HepG2 (cell line): Measurements from ENCODE around the gene RAB17. TPM values are rescaled to one million over a fixed set of nuclear protein-coding genes. Genes with fewer than 3 reads are reported as not detected.

Experiments
- AGO1 ChIP-seq: fragments of 200-400 bp; formaldehyde crosslinking; IDR thresholded peaks from 2 replicates; pipeline ENCODE4 v1.6.1; 2017; ENCODE audit warnings: mild to moderate bottlenecking, low read depth, low read length, moderate library complexity; ENCODE audit not compliant: poor library complexity, severe bottlenecking
- FOXJ3 ChIP-seq: sonication (generic); formaldehyde crosslinking; IDR thresholded peaks from 2 replicates; pipeline ENCODE4 v1.4.0; 2020; ENCODE audit warnings: missing genetic modification reagents, mild to moderate bottlenecking, borderline replicate concordance
- KLF9 ChIP-seq: IDR thresholded peaks from 2 replicates; pipeline ENCODE4 v1.6.1; 2016; ENCODE audit warnings: low read depth
- MTF2 ChIP-seq: sonication (generic); formaldehyde crosslinking; IDR thresholded peaks from 2 replicates; pipeline ENCODE4 v1.5.0; 2020; ENCODE audit warnings: missing genetic modification reagents, borderline replicate concordance
- NR2F1 ChIP-seq, 2 experiments: fragments of 450-650 bp in 1 of 2; formaldehyde crosslinking in 1 of 2; IDR thresholded peaks; 2 replicates each; pipeline versions ENCODE4 v1.5.0 to v1.6.1; 2016 to 2020; ENCODE audit warnings: mild to moderate bottlenecking in 1 of 2, missing compliant biosample characterization in 1 of 2, missing genetic modification reagents in 1 of 2, moderate library complexity in 1 of 2
- XRCC5 ChIP-seq: fragments of 200-400 bp; formaldehyde crosslinking; optimal IDR thresholded peaks from 2 replicates; pipeline ENCODE3; 2017; ENCODE audit warnings: mild to moderate bottlenecking, low read length
- YEATS2 ChIP-seq: sonication (generic); formaldehyde crosslinking; IDR thresholded peaks from 2 replicates; pipeline ENCODE4 v1.4.0; 2020; ENCODE audit warnings: missing genetic modification reagents, borderline replicate concordance
- ZBTB44 ChIP-seq: sonication (generic); formaldehyde crosslinking; IDR thresholded peaks from 2 replicates; pipeline ENCODE4 v1.4.0; 2020; ENCODE audit warnings: missing genetic modification reagents
- ZNF124 ChIP-seq: sonication (generic); formaldehyde crosslinking; IDR thresholded peaks from 2 replicates; pipeline ENCODE4 v1.4.0; 2020; ENCODE audit warnings: missing genetic modification reagents
- ZNF180 ChIP-seq: sonication (generic); formaldehyde crosslinking; IDR thresholded peaks from 2 replicates; pipeline ENCODE4 v1.4.0; 2020; ENCODE audit warnings: low read depth, missing genetic modification reagents, borderline replicate concordance
- ZNF30 ChIP-seq: sonication (generic); formaldehyde crosslinking; IDR thresholded peaks from 2 replicates; pipeline ENCODE4 v1.5.0; 2020; ENCODE audit warnings: mild to moderate bottlenecking, missing genetic modification reagents
- ZNF350 ChIP-seq: sonication (generic); formaldehyde crosslinking; IDR thresholded peaks from 2 replicates; pipeline ENCODE4 v1.4.0; 2020; ENCODE audit warnings: mild to moderate bottlenecking, low read depth, missing genetic modification reagents, borderline replicate concordance
- ZNF572 ChIP-seq: sonication (generic); formaldehyde crosslinking; IDR thresholded peaks from 2 replicates; pipeline ENCODE4 v1.5.1; 2020; ENCODE audit warnings: mild to moderate bottlenecking, missing genetic modification reagents
- ZNF646 ChIP-seq: sonication (generic); formaldehyde crosslinking; IDR thresholded peaks from 2 replicates; pipeline ENCODE4 v1.9.0; 2021; ENCODE audit warnings: mild to moderate bottlenecking, missing genetic modification reagents
- polyA plus RNA-seq, 8 experiments: library from polyadenylated mRNA; depleted of rRNA in 3 of 8; stranded (reverse) in 7 of 8; unstranded in 1 of 8; fragments of >200 nt; fragmentation: Illumina TruSeq in 4 of 8; extraction: Trizol in 4 of 8; gene quantifications; 2 replicates each; pipeline versions ENCODE4 v1.2.1 to v1.2.3, GENCODE V29; 2011 to 2016; ENCODE audit warnings: low read depth in 4 of 8, missing spikeins in 1 of 8, mixed read lengths in 1 of 8; ENCODE audit not compliant: insufficient read depth in 1 of 8
- total RNA-seq, 5 experiments: library from RNA; depleted of rRNA; stranded (reverse); fragments of >200 nt; fragmentation: Illumina TruSeq; extraction: Trizol; gene quantifications; 2 replicates each; pipeline ENCODE4 v1.2.3, GENCODE V29; 2016; ENCODE audit warnings: low read depth in 1 of 5
- TF ChIP-seq, protein P1 (sequence below): sonication (generic); formaldehyde crosslinking; IDR thresholded peaks from 2 replicates; pipeline ENCODE4 v1.4.0; 2020; ENCODE audit warnings: missing genetic modification reagents, borderline replicate concordance

Gene RAB17
- total and polyA plus RNA-seq, 2 of the 13 experiments (the other 11 are each of a cell fraction or from before 2014, with no cell fraction given), result 68.0 to 124 TPM

DNA sequence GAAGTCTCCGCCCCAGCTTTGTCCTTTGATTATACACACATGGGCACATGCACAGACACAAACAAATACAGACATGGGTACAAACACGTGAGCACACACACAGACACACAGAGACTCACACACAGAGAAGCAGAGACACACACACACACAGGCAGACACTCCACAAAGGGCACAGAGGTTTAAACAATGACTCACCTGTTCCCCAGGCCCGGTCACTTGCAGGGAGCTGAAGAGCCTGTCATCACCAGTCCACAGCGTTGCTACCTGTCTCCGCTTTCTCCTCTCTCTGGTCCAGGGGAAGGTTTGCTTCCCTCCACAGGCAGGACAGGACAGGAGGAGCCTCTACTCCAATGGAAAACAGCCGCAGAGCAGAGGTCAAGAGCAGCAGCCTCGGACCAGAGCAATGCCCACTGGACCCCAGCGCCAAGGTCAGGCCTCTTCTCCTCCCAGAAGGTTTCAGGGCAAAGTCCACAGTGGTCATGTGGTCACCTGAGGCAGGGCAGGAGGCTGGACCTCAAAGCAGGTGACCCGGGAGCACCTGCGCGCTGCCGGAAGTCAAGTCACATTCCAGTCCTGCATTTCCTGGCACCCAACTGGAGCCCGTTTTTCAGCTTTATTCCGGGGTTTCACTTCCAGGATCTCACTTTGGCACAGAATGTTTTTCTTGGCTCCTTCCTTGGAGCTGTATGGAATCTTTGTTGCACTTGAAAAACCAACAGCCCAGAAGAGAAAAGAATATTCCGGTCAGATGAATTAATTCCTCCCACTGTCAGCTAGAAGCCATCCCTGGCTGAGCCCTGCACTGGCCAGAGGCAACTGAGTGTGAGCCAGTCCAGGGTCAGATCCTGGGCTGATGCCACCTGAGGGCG is at the start of gene RAB17 (continued):
- TF ChIP-seq NR2F1 (CRISPR knock-in tag; IDR thresholded peaks at IDR 0.05) (peak; percentile 90 to 97), AGO1 (peak; percentile 71), ZNF350 (CRISPR knock-in tag) (peak; percentile 98), ZBTB44 (CRISPR knock-in tag) (no peak), ZNF646 (CRISPR knock-in tag) (peak; percentile 97), MTF2 (CRISPR knock-in tag) (peak; percentile 62), ZNF124 (peak; percentile 66; the same call in 1 of the 2 replicates), FOXJ3 (peak; percentile 52; the same call in 1 of the 2 replicates), XRCC5 (peak; percentile 79), ZNF180 (CRISPR knock-in tag) (no peak), YEATS2 (CRISPR knock-in tag) (peak; percentile 83; the same call in 1 of the 2 replicates), ZNF572 (CRISPR knock-in tag) (peak; percentile 82; the same call in 1 of the 2 replicates), KLF9 (CRISPR knock-in tag) (0 out of 2 replicates have a peak, but pooled peaks have one; percentile 22), ZNF30 (CRISPR knock-in tag) (no peak)
- TF ChIP-seq, protein P1, sequence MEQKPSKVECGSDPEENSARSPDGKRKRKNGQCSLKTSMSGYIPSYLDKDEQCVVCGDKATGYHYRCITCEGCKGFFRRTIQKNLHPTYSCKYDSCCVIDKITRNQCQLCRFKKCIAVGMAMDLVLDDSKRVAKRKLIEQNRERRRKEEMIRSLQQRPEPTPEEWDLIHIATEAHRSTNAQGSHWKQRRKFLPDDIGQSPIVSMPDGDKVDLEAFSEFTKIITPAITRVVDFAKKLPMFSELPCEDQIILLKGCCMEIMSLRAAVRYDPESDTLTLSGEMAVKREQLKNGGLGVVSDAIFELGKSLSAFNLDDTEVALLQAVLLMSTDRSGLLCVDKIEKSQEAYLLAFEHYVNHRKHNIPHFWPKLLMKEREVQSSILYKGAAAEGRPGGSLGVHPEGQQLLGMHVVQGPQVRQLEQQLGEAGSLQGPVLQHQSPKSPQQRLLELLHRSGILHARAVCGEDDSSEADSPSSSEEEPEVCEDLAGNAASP (CRISPR knock-in tag), result peak; percentile 96
